Naive thymus-derived CD4-positive, alpha-beta T cell (primary cell): ENCODE results near the gene RPTOR. TPM values are rescaled to one million over a fixed set of nuclear protein-coding genes. Genes with fewer than 3 reads are reported as not detected.
"Not testable (repeated sequence)": the region's sequence is repeated elsewhere in the genome, so short reads cannot be mapped to it uniquely, and the experiment has no call there.

Experiments
- ATAC-seq: fragments of 150-1000 bp; cut with Tn5 transposase; 2 replicates; pipeline ENCODE4 v1.10.0; 2021; ENCODE audit warnings: mild to moderate bottlenecking, moderate library complexity
- CTCF ChIA-PET: fragments of 350-600 bp; sonication (Branson Sonifier 250); formaldehyde crosslinking; loops from one replicate; lab custom pipeline; 2021; ENCODE audit warnings: antibody characterized with exemption; lab: Charles Lee
- POLR2A ChIA-PET: fragments of 350-600 bp; sonication (Branson Sonifier 250); formaldehyde crosslinking; loops from one replicate; lab custom pipeline; 2021; ENCODE audit warnings: antibody characterized with exemption, inconsistent platforms; lab: Charles Lee
- DNase-seq, 9 donors: peaks; one replicate each; pipeline versions ENCODE4 v3.0.0 to v3.0.0-alpha.2; 2020 to 2022; ENCODE audit warnings: mixed read lengths in 1 of 9
- H3K27ac ChIP-seq: one replicate; pipeline ENCODE4 v1.7.0; 2013; ENCODE audit warnings: mild to moderate bottlenecking, low read depth, low read length, moderate library complexity
- H3K27me3 ChIP-seq, 2 donors: one replicate each; pipeline ENCODE4 v1.7.0; 2013; ENCODE audit warnings: low read length in 2 of 2, mild to moderate bottlenecking in 2 of 2, moderate library complexity in 2 of 2; ENCODE audit not compliant: control insufficient read depth in 2 of 2, insufficient read depth in 2 of 2
- H3K36me3 ChIP-seq, 3 experiments: 1 replicate in 2 of 3; 2 replicates in 1 of 3; pipeline ENCODE4 v1.7.0; 2013; ENCODE audit warnings: low read length in 3 of 3, mild to moderate bottlenecking in 3 of 3, moderate library complexity in 1 of 3; ENCODE audit not compliant: insufficient read depth in 3 of 3, control insufficient read depth in 2 of 3
- H3K4me1 ChIP-seq, 2 donors: one replicate each; pipeline ENCODE4 v1.7.0; 2013; ENCODE audit warnings: low read length in 2 of 2, mild to moderate bottlenecking in 2 of 2, moderate library complexity in 1 of 2; ENCODE audit not compliant: control insufficient read depth in 2 of 2, insufficient read depth in 2 of 2
- H3K4me3 ChIP-seq: 2 replicates; pipeline ENCODE4 v1.7.0; 2013; ENCODE audit warnings: mild to moderate bottlenecking, low read length
- H3K9me3 ChIP-seq, 3 experiments: 1 replicate in 2 of 3; 2 replicates in 1 of 3; pipeline ENCODE4 v1.7.0; 2013; ENCODE audit warnings: low read length in 3 of 3; ENCODE audit not compliant: control insufficient read depth in 2 of 3
- H3K27ac Mint-ChIP-seq, 9 donors: one replicate each; pipeline ENCODE4 v1.8.0; 2020 to 2022; ENCODE audit warnings: mixed read lengths in 9 of 9, mild to moderate bottlenecking in 8 of 9, moderate library complexity in 5 of 9, inconsistent platforms in 2 of 9
- H3K27me3 Mint-ChIP-seq, 5 donors: one replicate each; pipeline ENCODE4 v1.8.0; 2021 to 2022; ENCODE audit warnings: mixed read lengths in 5 of 5, mild to moderate bottlenecking in 1 of 5
- H3K36me3 Mint-ChIP-seq, 5 donors: one replicate each; pipeline ENCODE4 v1.8.0; 2020 to 2022; ENCODE audit warnings: mixed read lengths in 5 of 5, mild to moderate bottlenecking in 3 of 5, inconsistent platforms in 1 of 5
- H3K4me1 Mint-ChIP-seq, 7 donors: one replicate each; pipeline ENCODE4 v1.8.0; 2020 to 2022; ENCODE audit warnings: mixed read lengths in 7 of 7, mild to moderate bottlenecking in 3 of 7, inconsistent platforms in 1 of 7
- H3K4me3 Mint-ChIP-seq, 10 donors: one replicate each; pipeline ENCODE4 v1.8.0; 2020 to 2022; ENCODE audit warnings: mild to moderate bottlenecking in 10 of 10, mixed read lengths in 10 of 10, moderate library complexity in 6 of 10, inconsistent platforms in 2 of 10
- H3K9me3 Mint-ChIP-seq, 11 donors: one replicate each; pipeline ENCODE4 v1.8.0; 2020 to 2022; ENCODE audit warnings: mixed read lengths in 11 of 11, mild to moderate bottlenecking in 4 of 11, inconsistent platforms in 1 of 11, moderate library complexity in 1 of 11
- intact Hi-C, 2 donors: fragments of 100-400 bp; cut with micrococcal nuclease; formaldehyde crosslinking; loops; one replicate each; pipeline ENCODE4 v1.15.1; 2023
- polyA plus RNA-seq, 2 donors: library from polyadenylated mRNA; unstranded; fragments of 300-500 nt; fragmentation: Illumina TruSeq; gene quantifications; one replicate each; pipeline ENCODE4 v1.2.3, GENCODE V29; 2021
- total RNA-seq, 6 experiments: library from RNA in 5 of 6; stranded (reverse) in 5 of 6; gene quantifications; 1 replicate in 5 of 6; 2 replicates in 1 of 6; pipeline ENCODE4 v1.2.3 and lab custom pipeline; 2021 to 2026

The RPTOR gene
- total and polyA plus RNA-seq, 7 experiments from 2014 or later: 10.9 to 89.8 (median 59.9) TPM

GRCh38 chr17:80743973-80744372 lies 199.3 kb downstream of the RPTOR start:
- H3K4me3 ChIP-seq, H3K9me3 ChIP-seq, H3K36me3 ChIP-seq, H3K9me3 Mint-ChIP-seq, ATAC-seq, CTCF ChIA-PET, DNase-seq, H3K27ac Mint-ChIP-seq, H3K27me3 Mint-ChIP-seq, H3K27me3 ChIP-seq: not testable (repeated sequence)
- peaks cover 7 to 55% (median 17%) of the 10 kb centered on the region in 5 donors for H3K36me3 Mint-ChIP-seq
- Histone ChIP-seq H3K27ac (peak overlapping the region; percentile 74), H3K4me1 (peaks cover 0 to 54% of the 10 kb centered on the region in 2 donors)
- peaks cover 39 to 77% (median 65%) of the 10 kb centered on the region in 7 donors for H3K4me1 Mint-ChIP-seq
- H3K4me3 Mint-ChIP-seq: peak overlapping the region in 1 of 10 donors; percentile 85
- intact Hi-C loops: loop anchor here (1.0 to 5.0 kb wide), 7 partner anchors 13 to 118 kb away; no protein-coding TSS in a partner anchor
- POLR2A ChIA-PET: interaction anchor here (1.0 to 2.2 kb wide), 4 partner anchors 14 to 89 kb away, joined by 4 to 12 read pairs (median 8); no protein-coding TSS in a partner anchor

GRCh38 chr17:80744725-80745124 lies 200.1 kb downstream of the RPTOR start:
- CTCF ChIA-PET, ATAC-seq, DNase-seq, H3K9me3 Mint-ChIP-seq, H3K27me3 ChIP-seq, H3K9me3 ChIP-seq, H3K36me3 ChIP-seq, H3K27me3 Mint-ChIP-seq: not testable (repeated sequence)
- Mint-ChIP-seq H3K4me1 (peaks cover 31 to 76% (median 60%) of the 10 kb centered on the region in 7 donors), H3K36me3 (peaks cover 7 to 50% (median 14%) of the 10 kb centered on the region in 5 donors), H3K4me3 (peak overlapping the region in 7 of 10 donors; percentile 19 to 72 (median 52)), H3K27ac (peak overlapping the region in 8 of 9 donors; percentile 61 to 84 (median 81))
- intact Hi-C loops: loop anchor here in 1 of 2 donors (5.0 kb wide), 2 partner anchors 42 to 118 kb away; no protein-coding TSS in a partner anchor
- peak overlapping the region; percentile 20 for H3K27ac ChIP-seq
- POLR2A ChIA-PET: interaction anchor here (0.5 to 0.7 kb wide), 2 partner anchors 85 to 99 kb away, joined by 3 read pairs; no protein-coding TSS in a partner anchor
- peak overlapping the region; percentile 9 for H3K4me3 ChIP-seq
- peaks cover 0 to 47% of the 10 kb centered on the region in 2 donors for H3K4me1 ChIP-seq

- H3K4me1 Mint-ChIP-seq: peaks cover 29 to 76% (median 59%) of the 10 kb centered on the region in 7 donors
These were observed 200.5 kb downstream of the RPTOR start for GRCh38 chr17:80745183-80745582.

GRCh38 chr17:80746262-80746935 lies 201.8 kb downstream of the RPTOR start:
- Mint-ChIP-seq H3K36me3 (peaks cover 7 to 37% (median 14%) of the 10 kb centered on the region in 5 donors), H3K4me3 (peak overlapping the region in 4 of 10 donors; percentile 21 to 64 (median 50)), H3K9me3 (peaks cover 0 to 2% (median 0%) of the 10 kb centered on the region in 11 donors), H3K4me1 (peaks cover 36 to 76% (median 59%) of the 10 kb centered on the region in 7 donors), H3K27ac (peak overlapping the region in 7 of 9 donors; percentile 28 to 91 (median 74)), H3K27me3 (no peaks in the 10 kb centered on the region)
- peaks cover 0 to 46% of the 10 kb centered on the region in 2 donors for H3K4me1 ChIP-seq
- no peak overlapping the region for H3K4me3 ChIP-seq
- H3K27ac ChIP-seq: no peak overlapping the region
- DNase-seq (no peak), ATAC-seq (no peak)
- intact Hi-C loops: no loop called here
- ChIA-PET CTCF (no interaction called here), POLR2A (interaction anchor here (1.2 kb wide), 2 partner anchors 12 to 26 kb away, joined by 3 read pairs; no protein-coding TSS in a partner anchor)
- no peaks in the 10 kb centered on the region for H3K27me3 ChIP-seq
- H3K36me3 ChIP-seq: no peaks in the 10 kb centered on the region
- H3K9me3 ChIP-seq: no peaks in the 10 kb centered on the region

More at GRCh38 chr17:80745183-80745582, 200.5 kb downstream of the RPTOR start:
- no peaks in the 10 kb centered on the region for H3K27me3 Mint-ChIP-seq
- ATAC-seq: no peak
- no peaks in the 10 kb centered on the region for H3K9me3 ChIP-seq
- no peaks in the 10 kb centered on the region for H3K36me3 ChIP-seq
- peaks cover 0 to 46% of the 10 kb centered on the region in 2 donors for H3K4me1 ChIP-seq
- peaks cover 7 to 45% (median 14%) of the 10 kb centered on the region in 5 donors for H3K36me3 Mint-ChIP-seq
- H3K27ac ChIP-seq: peak overlapping the region; percentile 20
- no peaks in the 10 kb centered on the region for H3K27me3 ChIP-seq
- peaks cover 0 to 4% (median 0%) of the 10 kb centered on the region in 11 donors for H3K9me3 Mint-ChIP-seq
- DNase-seq: no peak
- CTCF ChIA-PET: no interaction called here
- peak overlapping the region in 8 of 9 donors; percentile 61 to 84 (median 81) for H3K27ac Mint-ChIP-seq
- POLR2A ChIA-PET: interaction anchor here (0.5 to 1.2 kb wide), 4 partner anchors 14 to 99 kb away, joined by 3 read pairs; no protein-coding TSS in a partner anchor
- H3K4me3 ChIP-seq: peak overlapping the region; percentile 9
- intact Hi-C loops: no loop called here
- peak overlapping the region in 7 of 10 donors; percentile 19 to 72 (median 52) for H3K4me3 Mint-ChIP-seq

GRCh38 chr17:80747469-80747868 lies 202.8 kb downstream of the RPTOR start:
- Histone ChIP-seq H3K27ac (no peak overlapping the region), H3K36me3 (no peaks in the 10 kb centered on the region), H3K4me1 (peaks cover 0 to 45% of the 10 kb centered on the region in 2 donors), H3K27me3 (no peaks in the 10 kb centered on the region), H3K4me3 (no peak overlapping the region), H3K9me3 (no peaks in the 10 kb centered on the region)
- intact Hi-C loops: no loop called here
- Mint-ChIP-seq H3K4me1 (peaks cover 35 to 76% (median 59%) of the 10 kb centered on the region in 7 donors), H3K27ac (peak overlapping the region; percentile 18 to 90 (median 74)), H3K9me3 (peaks cover 0 to 2% (median 0%) of the 10 kb centered on the region in 11 donors), H3K4me3 (peak overlapping the region in 4 of 10 donors; percentile 21 to 52 (median 32)), H3K27me3 (no peaks in the 10 kb centered on the region), H3K36me3 (peaks cover 7 to 27% (median 14%) of the 10 kb centered on the region in 5 donors)
- ChIA-PET POLR2A (interaction anchor here (1.2 kb wide), 1 partner anchor 11 kb away, joined by 3 read pairs; no protein-coding TSS in a partner anchor), CTCF (no interaction called here)
- ATAC-seq (no peak), DNase-seq (peak in 1 of 9 donors; percentile 19)

- peak overlapping the region; percentile 56 to 94 (median 91) for H3K27ac Mint-ChIP-seq
- CTCF ChIA-PET: no interaction called here
- no peak overlapping the region for H3K4me3 ChIP-seq
These were observed 205.0 kb downstream of the RPTOR start for GRCh38 chr17:80749611-80750010.

More at GRCh38 chr17:80749611-80750010, 205.0 kb downstream of the RPTOR start:
- H3K4me3 Mint-ChIP-seq: peak overlapping the region in 3 of 10 donors; percentile 70 to 81 (median 75)
- Histone ChIP-seq H3K4me1 (peaks cover 0 to 29% of the 10 kb centered on the region in 2 donors), H3K27me3 (no peaks in the 10 kb centered on the region), H3K36me3 (peaks cover 0 to 10% (median 0%) of the 10 kb centered on the region in 3 experiments), H3K27ac (peak overlapping the region; percentile 59), H3K9me3 (no peaks in the 10 kb centered on the region)
- peaks cover 17 to 33% (median 21%) of the 10 kb centered on the region in 5 donors for H3K36me3 Mint-ChIP-seq
- intact Hi-C loops: no loop called here
- DNase-seq: peak in 1 of 9 donors; percentile 18
- H3K4me1 Mint-ChIP-seq: peaks cover 24 to 83% (median 61%) of the 10 kb centered on the region in 7 donors
- no peak for ATAC-seq
- peaks cover 0 to 2% (median 0%) of the 10 kb centered on the region in 11 donors for H3K9me3 Mint-ChIP-seq
- POLR2A ChIA-PET: interaction anchor here (1.6 kb wide), 1 partner anchor 31 kb away, joined by 5 read pairs; no protein-coding TSS in a partner anchor
- no peaks in the 10 kb centered on the region for H3K27me3 Mint-ChIP-seq
